HG03139 (cell line): ENCODE results near the gene CD19.
"Not testable (repeated sequence)": the region's sequence is repeated elsewhere in the genome, so short reads cannot be mapped to it uniquely, and the experiment has no call there.

ENCODE experiments used
- ATAC-seq: cut with Tn5 transposase; IDR thresholded peaks from one replicate; pipeline ENCODE4 v1.9.1; 2021; ENCODE audit not compliant: unreplicated experiment

CD19 gene

GRCh38 chr16:28980330-28980729 is 48.6 kb downstream of the CD19 start:
- ATAC-seq, result not testable (repeated sequence)

DNA sequence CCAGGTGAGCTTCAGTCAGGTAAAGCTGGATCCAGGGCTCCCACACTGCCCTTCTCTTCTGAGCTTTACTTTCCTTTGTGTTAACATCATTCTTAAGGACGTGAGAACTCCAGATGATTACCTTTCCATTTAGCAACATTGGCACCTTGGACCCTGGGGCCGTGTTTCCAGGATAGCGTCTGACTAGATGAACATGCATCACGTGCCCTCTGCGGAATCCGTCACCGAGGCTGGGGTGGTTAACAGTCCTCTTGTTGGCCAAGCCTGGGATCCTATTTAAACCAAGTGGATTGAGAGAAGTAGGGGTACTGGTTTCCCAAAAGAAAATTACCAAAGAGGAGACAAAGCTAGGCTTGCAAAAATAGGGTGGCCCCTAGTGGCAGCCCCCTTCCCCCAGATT is 49.2 kb downstream of the CD19 start:
- ATAC-seq, result no peak

DNA sequence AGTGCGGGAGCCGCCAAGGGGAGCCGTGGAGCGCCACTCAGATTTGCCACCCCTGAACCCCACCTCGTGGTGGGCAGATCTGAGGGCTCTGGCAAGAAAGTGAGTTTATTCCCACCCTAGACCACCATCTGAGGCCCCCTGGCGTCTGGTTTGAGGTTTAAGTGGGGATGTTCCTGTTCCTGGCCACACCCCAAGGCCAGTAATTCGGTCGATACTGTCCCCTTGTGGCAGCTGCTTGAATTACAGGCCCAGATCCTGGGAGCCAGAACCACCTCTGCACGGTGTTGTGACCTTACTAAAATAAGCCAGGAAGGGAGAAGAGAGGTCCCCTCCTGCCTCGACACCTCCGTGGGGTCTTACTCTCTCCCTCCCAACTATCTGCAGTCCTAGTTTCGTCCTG is 49.7 kb downstream of the CD19 start:
- ATAC-seq, result no peak

DNA sequence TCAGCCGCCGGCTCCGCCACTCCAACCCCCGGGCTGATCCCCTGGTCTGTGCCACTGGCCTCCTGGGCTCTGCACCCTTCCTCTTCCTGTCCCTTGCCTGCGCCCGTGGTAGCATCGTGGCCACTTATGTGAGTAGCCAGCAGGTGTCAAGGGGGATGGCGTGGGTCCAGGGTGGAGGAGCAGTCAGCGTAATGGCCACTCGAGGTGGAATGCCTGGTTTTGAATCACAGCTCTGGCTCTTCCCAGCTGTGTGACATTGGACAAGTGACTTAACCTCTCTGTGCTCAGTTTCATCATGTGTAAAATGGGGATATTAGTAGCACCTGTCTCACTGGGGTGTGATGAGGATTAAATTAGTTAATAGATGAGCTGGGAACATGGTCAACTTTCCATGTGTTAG is 50.6 kb downstream of the CD19 start:
- no peak for ATAC-seq

DNA sequence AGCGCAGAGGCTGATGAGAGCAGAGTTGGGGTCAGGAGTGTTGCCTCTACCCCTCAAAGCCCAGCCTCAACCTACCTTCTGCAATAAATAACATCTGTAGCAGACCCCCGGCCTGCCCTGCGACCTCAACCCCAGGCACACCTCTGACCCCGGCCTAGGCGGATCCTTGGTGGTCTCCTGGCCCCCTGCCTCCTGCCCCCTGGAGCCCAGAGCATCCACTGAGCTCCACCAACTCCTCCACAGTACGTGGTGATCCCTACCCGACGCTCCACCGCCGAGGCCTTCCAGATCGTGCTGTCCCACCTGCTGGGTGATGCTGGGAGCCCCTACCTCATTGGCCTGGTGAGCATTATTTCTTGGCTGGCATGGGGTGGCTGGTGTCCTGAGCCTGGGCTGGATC is 51.2 kb downstream of the CD19 start:
- no peak for ATAC-seq

DNA sequence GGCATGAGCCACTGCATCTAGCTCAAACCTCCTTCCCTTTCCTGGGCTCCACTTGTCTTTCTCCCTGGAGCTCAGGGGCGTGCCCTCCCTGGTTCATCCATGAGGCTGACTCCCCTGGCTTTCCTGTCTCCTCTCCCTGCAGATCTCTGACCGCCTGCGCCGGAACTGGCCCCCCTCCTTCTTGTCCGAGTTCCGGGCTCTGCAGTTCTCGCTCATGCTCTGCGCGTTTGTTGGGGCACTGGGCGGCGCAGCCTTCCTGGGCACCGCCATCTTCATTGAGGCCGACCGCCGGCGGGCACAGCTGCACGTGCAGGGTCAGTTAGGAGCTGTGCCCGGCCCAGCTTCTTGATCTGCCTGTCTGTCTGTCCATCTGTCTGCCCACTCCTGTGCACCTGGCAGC is 51.9 kb downstream of the CD19 start:
- no peak for ATAC-seq

DNA sequence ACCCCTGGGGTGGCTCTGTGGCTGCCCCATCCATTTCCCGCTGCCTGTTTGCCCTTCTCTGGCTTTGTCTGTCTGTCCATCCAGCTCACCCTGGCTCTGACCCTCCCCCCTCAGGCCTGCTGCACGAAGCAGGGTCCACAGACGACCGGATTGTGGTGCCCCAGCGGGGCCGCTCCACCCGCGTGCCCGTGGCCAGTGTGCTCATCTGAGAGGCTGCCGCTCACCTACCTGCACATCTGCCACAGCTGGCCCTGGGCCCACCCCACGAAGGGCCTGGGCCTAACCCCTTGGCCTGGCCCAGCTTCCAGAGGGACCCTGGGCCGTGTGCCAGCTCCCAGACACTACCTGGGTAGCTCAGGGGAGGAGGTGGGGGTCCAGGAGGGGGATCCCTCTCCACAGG is 52.3 kb downstream of the CD19 start:
- no peak for ATAC-seq

GRCh38 chr16:28984619-28985135 is 52.9 kb downstream of the CD19 start, which contains the start of gene LAT:
Gene LAT (plus strand): TSS chr16:28985052. CDS start chr16:28985418, 366 bp downstream.
- ATAC-seq, result no peak

DNA sequence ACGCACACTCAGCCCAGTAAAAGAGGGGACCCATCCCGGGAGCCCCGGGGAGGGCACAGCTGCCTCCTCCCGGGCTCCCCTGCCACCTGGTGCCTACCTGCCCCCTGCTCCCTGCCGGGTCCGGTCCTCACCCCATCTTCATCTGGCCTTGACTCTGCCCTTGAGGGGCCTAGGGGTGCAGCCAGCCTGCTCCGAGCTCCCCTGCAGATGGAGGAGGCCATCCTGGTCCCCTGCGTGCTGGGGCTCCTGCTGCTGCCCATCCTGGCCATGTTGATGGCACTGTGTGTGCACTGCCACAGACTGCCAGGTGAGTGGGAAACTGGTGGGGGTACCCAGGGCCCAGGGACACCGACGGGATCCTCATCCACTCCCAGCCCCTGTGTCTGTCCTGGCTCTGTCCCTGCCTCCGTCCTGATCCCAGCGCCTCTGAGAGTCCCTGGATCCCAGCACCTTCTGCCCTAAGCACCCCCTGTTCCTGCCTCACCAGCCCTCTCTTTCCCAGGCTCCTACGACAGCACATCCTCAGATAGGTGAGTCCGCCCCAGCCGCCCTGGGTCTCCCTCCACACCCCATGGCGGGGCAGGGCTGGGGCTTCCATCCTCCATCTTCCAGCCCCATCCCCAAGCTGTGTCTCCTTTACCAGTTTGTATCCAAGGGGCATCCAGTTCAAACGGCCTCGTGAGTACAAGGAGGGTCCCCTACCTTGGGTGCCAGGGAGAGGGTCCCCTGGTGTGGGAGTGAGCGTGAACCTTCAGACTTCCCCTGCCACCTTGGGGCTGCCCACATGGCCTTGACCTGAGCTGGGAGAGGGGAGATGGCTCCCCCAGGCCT is 53.7 kb downstream of the CD19 start:
- ATAC-seq, result no peak

DNA sequence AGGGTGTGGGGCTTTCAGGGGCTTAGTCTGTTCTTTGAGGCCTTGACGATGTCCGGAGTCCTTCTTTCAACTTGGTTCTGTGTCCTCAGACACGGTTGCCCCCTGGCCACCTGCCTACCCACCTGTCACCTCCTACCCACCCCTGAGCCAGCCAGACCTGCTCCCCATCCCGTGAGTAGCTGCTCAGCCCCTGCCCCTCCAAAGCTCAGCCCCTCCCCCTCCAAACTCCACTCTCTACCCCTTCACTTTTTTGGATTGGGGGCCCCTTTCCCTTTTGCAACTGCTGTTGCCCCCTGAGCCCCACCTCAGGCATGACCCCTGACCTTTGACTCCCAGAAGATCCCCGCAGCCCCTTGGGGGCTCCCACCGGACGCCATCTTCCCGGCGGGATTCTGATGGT is 54.3 kb downstream of the CD19 start:
- ATAC-seq, result no peak

DNA sequence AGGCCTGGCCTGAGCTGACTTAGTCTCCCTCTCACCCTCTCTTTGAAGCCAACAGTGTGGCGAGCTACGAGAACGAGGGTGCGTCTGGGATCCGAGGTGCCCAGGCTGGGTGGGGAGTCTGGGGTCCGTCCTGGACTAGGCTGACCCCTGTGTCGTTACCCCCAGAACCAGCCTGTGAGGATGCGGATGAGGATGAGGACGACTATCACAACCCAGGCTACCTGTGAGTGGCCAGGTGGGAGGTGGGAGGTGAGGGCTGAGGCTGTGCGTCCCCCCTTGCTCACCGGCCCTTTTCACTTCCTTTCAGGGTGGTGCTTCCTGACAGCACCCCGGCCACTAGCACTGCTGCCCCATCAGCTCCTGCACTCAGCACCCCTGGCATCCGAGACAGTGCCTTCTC is 54.7 kb downstream of the CD19 start:
- no peak for ATAC-seq

DNA sequence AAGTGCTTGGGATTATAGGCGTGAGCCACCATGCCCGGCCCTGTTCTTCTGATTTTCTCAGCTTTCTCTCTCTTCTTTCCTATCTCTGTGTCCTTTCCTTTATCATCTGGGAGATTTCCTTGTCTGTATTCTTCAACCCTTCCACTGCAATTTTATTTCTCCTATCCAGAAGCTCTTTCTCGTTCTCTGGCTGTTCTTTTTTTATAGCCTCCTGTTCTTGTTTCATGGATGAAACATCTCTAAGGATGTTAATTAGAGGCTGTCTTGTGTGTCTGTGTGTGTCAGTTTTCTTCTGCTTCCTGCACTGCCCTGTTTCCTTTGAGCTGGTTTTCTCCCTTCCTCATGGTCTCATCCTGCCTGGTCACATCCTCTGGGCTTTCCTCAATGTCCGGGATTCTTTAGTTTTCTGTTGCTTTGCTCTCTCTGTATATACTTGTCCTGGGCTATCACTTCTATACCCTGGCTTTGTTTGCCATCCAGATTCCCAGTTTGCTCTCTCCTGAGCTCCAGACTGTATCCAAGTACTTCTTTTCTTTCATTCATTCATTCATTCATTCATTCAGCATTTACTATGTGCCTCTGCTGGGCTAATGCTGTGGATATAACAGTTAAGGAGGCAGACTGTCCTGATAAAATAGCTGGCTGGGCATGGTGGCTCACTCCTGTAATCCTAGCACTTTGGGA is 55.5 kb downstream of the CD19 start:
- no peak for ATAC-seq
